ENCODE measurements around the gene CYP19A1. TPM values are rescaled to one million over a fixed set of nuclear protein-coding genes. Genes with fewer than 3 reads are reported as not detected.

The CYP19A1 gene
- total and polyA plus RNA-seq, 7 donors = 0.10 to 0.71 (median 0.41) TPM; not detected in 4

DNA sequence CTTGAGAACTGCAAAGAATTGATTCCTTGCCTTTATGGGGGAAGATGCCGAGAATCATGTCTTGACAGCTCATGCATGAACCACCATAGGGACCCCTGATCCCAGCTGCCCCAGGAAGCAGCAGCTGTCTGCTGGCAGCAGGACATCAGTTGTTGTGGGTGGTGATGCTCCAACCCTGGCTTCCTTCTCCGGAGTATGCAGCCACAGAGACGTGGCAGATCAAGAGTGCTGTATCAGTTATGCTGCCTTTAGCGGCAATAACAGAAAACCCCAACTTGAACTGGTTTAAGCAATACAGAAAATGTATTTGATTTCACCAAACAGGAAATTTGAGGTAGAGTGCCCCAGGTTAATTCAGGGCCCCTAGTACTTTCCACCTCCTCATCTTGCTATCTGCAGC is 151.5 kb downstream of the CYP19A1 start:
- no peaks in the 10 kb centered on the region for H3K9me3 ChIP-seq
- TF ChIP-seq POLR2AphosphoS5 (IDR thresholded peaks at IDR 0.05) (no peak), EP300 (IDR thresholded peaks at IDR 0.05) (no peak), POLR2A (IDR thresholded peaks at IDR 0.05) (no peak)
- TF ChIP-seq, protein P1, sequence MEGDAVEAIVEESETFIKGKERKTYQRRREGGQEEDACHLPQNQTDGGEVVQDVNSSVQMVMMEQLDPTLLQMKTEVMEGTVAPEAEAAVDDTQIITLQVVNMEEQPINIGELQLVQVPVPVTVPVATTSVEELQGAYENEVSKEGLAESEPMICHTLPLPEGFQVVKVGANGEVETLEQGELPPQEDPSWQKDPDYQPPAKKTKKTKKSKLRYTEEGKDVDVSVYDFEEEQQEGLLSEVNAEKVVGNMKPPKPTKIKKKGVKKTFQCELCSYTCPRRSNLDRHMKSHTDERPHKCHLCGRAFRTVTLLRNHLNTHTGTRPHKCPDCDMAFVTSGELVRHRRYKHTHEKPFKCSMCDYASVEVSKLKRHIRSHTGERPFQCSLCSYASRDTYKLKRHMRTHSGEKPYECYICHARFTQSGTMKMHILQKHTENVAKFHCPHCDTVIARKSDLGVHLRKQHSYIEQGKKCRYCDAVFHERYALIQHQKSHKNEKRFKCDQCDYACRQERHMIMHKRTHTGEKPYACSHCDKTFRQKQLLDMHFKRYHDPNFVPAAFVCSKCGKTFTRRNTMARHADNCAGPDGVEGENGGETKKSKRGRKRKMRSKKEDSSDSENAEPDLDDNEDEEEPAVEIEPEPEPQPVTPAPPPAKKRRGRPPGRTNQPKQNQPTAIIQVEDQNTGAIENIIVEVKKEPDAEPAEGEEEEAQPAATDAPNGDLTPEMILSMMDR (IDR thresholded peaks at IDR 0.05) = no peak
- DNase-seq = no peak
- H3K36me3 ChIP-seq = no peaks in the 10 kb centered on the region
- intact Hi-C loops (cut with DNase I) = no loop called here
- WGBS, 2 donors = 79 to 91% methylated on average over 4 of the region's 4 CpGs
- no peaks in the 10 kb centered on the region for H3K27me3 ChIP-seq
- no peak overlapping the region for H3K27ac ChIP-seq
- H3K4me1 ChIP-seq = no peaks in the 10 kb centered on the region
- H3K4me3 ChIP-seq = no peak overlapping the region

DNA sequence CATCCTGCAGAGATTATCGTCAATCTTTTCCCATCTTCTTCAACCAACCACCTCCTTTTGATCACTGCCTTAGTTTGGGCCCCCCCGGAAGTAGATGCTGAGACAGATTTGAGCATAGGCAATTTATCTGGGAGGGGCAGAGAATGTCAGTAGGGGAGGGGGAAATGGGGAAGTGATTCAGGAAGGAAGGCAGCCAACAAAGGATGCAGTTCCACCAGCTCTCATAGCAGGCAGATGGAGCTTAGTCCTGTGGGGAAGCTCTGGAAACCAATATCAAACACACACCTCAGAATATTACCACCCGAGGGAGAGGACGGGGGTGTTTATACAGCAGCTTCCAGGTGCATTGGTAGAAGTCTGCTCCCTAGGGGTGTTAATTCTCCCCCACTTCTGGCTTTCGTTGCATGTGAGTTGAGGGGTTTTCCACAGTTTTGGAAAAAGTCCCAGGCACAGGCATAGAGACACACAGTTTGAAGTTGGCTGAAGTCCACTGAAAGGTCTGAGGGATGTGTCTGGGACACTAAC is 152.2 kb downstream of the CYP19A1 start:
- intact Hi-C loops (cut with DNase I) = no loop called here
- H3K4me3 ChIP-seq = no peak overlapping the region
- no peak for DNase-seq
- no peak overlapping the region for H3K27ac ChIP-seq
- H3K4me1 ChIP-seq = no peaks in the 10 kb centered on the region
- no peaks in the 10 kb centered on the region for H3K36me3 ChIP-seq
- TF ChIP-seq POLR2A (IDR thresholded peaks at IDR 0.05) (no peak), POLR2AphosphoS5 (IDR thresholded peaks at IDR 0.05) (no peak), EP300 (IDR thresholded peaks at IDR 0.05) (no peak)
- TF ChIP-seq, protein P1 (IDR thresholded peaks at IDR 0.05) = no peak
- H3K27me3 ChIP-seq = no peaks in the 10 kb centered on the region
- H3K9me3 ChIP-seq = no peaks in the 10 kb centered on the region
- WGBS, 2 donors = 54 to 64% methylated on average over 5 of the region's 5 CpGs

DNA sequence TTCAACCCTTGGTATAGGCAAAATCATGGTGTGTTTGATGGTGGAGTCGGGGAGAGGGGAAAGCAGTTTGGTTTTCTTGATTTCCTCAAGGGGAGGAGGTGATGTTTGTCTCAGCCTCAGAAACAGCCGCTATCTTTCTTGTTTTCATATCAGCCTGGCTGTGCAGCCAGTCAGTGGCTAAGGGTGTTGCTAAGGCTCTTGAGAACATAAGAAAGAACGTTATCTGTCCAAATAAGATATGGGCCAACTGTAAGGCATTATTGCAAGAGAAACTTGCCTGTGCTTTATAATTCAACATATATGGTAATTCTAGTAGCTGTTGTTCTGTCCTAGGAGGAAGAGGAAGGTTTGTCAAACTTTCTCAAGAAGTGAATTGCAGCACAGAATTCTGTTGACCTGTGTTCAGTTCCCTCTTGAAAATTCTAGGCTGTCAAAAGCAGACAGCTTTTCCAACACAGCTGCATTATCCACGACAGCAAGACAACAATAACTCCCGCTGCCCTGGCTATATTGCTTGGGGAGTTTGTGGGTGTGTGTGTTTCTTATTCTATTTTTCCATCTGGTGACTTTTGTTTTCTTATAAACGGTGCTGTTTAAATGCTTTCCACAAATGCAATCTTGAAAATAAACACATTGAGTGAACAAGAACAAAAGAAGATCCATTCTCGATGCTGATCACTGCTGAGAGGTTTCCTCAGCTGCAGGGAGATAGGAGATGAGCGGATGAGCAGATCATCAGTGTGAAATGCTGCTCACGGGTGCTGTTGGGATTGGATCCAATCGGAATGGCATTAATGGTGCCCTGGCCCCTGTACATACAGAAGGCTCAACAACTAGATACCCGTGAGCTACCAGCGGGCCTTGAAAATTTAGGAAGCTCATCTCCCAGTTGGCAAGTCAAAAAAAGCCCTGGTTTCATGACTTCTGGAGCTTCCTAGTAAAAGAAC is 152.9 kb downstream of the CYP19A1 start:
- DNase-seq = no peak
- no peaks in the 10 kb centered on the region for H3K27me3 ChIP-seq
- H3K9me3 ChIP-seq = no peaks in the 10 kb centered on the region
- H3K36me3 ChIP-seq = no peaks in the 10 kb centered on the region
- no peak overlapping the region for H3K27ac ChIP-seq
- H3K4me1 ChIP-seq = no peaks in the 10 kb centered on the region
- 61 to 70% methylated on average over 12 of the region's 12 CpGs for WGBS, 2 donors
- no peak overlapping the region for H3K4me3 ChIP-seq
- intact Hi-C loops (cut with DNase I) = no loop called here
- TF ChIP-seq POLR2AphosphoS5 (IDR thresholded peaks at IDR 0.05) = no peak
- no peak for TF ChIP-seq POLR2A (IDR thresholded peaks at IDR 0.05)
- TF ChIP-seq EP300 (IDR thresholded peaks at IDR 0.05) = no peak
- TF ChIP-seq, protein P1 (IDR thresholded peaks at IDR 0.05) = no peak

DNA sequence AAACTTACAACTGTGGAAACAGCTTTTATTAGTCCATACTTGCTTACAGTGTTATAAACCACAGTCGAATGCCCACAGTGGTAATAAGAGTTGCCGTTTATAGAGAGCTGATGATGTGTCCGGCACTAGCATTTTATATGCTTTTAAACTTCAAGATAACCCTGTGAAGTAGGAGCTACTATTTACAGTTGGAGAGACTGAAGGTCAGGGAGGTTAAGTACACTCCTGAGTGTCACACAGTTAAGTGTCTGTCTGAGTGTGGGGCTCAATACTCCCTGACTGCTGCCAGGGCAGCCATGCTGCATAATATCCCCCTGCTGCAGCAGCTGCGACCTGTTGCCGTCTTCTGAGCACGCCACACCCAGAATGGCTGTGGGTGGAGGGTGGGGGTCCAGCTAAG is 153.8 kb downstream of the CYP19A1 start:
- Histone ChIP-seq H3K9me3 (no peaks in the 10 kb centered on the region), H3K27me3 (no peaks in the 10 kb centered on the region), H3K27ac (no peak overlapping the region), H3K4me3 (no peak overlapping the region), H3K36me3 (no peaks in the 10 kb centered on the region), H3K4me1 (no peaks in the 10 kb centered on the region)
- no peak for TF ChIP-seq POLR2AphosphoS5 (IDR thresholded peaks at IDR 0.05)
- TF ChIP-seq, protein P1 (IDR thresholded peaks at IDR 0.05) = no peak
- no peak for TF ChIP-seq POLR2A (IDR thresholded peaks at IDR 0.05)
- intact Hi-C loops (cut with DNase I) = no loop called here
- DNase-seq = no peak
- WGBS, 2 donors = 21 to 55% methylated on average over 6 of the region's 6 CpGs

All from sigmoid colon (tissue), 7 donors.